WTC11 (cell line): ENCODE measurements around the gene C6orf141. TPM values are rescaled to one million over a fixed set of nuclear protein-coding genes. Genes with fewer than 3 reads are reported as not detected.

Source experiments
- ATAC-seq: fragments of 200-7000 bp; cut with Tn5 transposase; 2 replicates; pipeline ENCODE4 v1.10.0; 2021; ENCODE audit warnings: mild to moderate bottlenecking, moderate library complexity
- CTCF ChIA-PET: fragments of 300-600 bp; sonication (Branson Sonifier 250); formaldehyde crosslinking; loops from one replicate; lab custom pipeline; 2021; ENCODE audit warnings: antibody characterized with exemption; lab: Charles Lee
- POLR2A ChIA-PET: fragments of 350-600 bp; sonication (Branson Sonifier 250); formaldehyde crosslinking; loops from one replicate; lab custom pipeline; 2021; ENCODE audit warnings: antibody characterized with exemption; lab: Charles Lee
- DNase-seq: peaks from one replicate; pipeline ENCODE4 v3.0.0; 2021; ENCODE audit warnings: low spot score
- H3K27ac Mint-ChIP-seq: 2 replicates; pipeline ENCODE4 v1.8.0; 2021; ENCODE audit warnings: mixed read lengths
- H3K27me3 Mint-ChIP-seq: 2 replicates; pipeline ENCODE4 v1.8.0; 2021; ENCODE audit warnings: low read depth, mild to moderate bottlenecking, moderate library complexity, mixed read lengths
- H3K36me3 Mint-ChIP-seq: 2 replicates; pipeline ENCODE4 v1.8.0; 2021; ENCODE audit warnings: mixed read lengths
- H3K4me1 Mint-ChIP-seq: 2 replicates; pipeline ENCODE4 v1.8.0; 2022; ENCODE audit warnings: mixed read lengths
- H3K4me3 Mint-ChIP-seq: 2 replicates; pipeline ENCODE4 v1.8.0; 2021; ENCODE audit warnings: mild to moderate bottlenecking, moderate library complexity, mixed read lengths
- H3K9me3 Mint-ChIP-seq: 2 replicates; pipeline ENCODE4 v1.8.0; 2021; ENCODE audit warnings: mixed read lengths
- CREB1 ChIP-seq: sonication (generic); formaldehyde crosslinking; IDR thresholded peaks from 2 replicates; pipeline ENCODE4 v1.8.0; 2023; ENCODE audit warnings: mild to moderate bottlenecking, missing genetic modification reagents
- ETV6 ChIP-seq: sonication (generic); formaldehyde crosslinking; IDR thresholded peaks from 2 replicates; pipeline ENCODE4 v1.8.1; 2022; ENCODE audit warnings: mild to moderate bottlenecking, missing genetic modification reagents
- GABPB1 ChIP-seq: sonication (generic); formaldehyde crosslinking; IDR thresholded peaks from 2 replicates; pipeline ENCODE4 v1.8.1; 2023; ENCODE audit warnings: mild to moderate bottlenecking, missing genetic modification reagents
- NR2C2 ChIP-seq: sonication (generic); formaldehyde crosslinking; IDR thresholded peaks from 2 replicates; pipeline ENCODE4 v1.8.0; 2022; ENCODE audit warnings: mild to moderate bottlenecking, missing genetic modification reagents
- NR3C1 ChIP-seq: sonication (generic); formaldehyde crosslinking; conservative IDR thresholded peaks from 2 replicates; pipeline ENCODE4 v1.8.1; 2023; ENCODE audit warnings: low read depth, mild to moderate bottlenecking, missing genetic modification reagents
- OVOL2 ChIP-seq: fragments of 250-450 bp; sonication (Bioruptor Pico); IDR thresholded peaks from 2 replicates; pipeline ENCODE4 v1.9.0; 2021; ENCODE audit warnings: mild to moderate bottlenecking, borderline replicate concordance
- RELA ChIP-seq: sonication (generic); formaldehyde crosslinking; IDR thresholded peaks from 2 replicates; pipeline ENCODE4 v1.8.1; 2022; ENCODE audit warnings: missing genetic modification reagents, mild to moderate bottlenecking, borderline replicate concordance
- SP1 ChIP-seq: sonication (generic); formaldehyde crosslinking; conservative IDR thresholded peaks from 2 replicates; pipeline ENCODE4 v1.8.1; 2022; ENCODE audit warnings: missing genetic modification reagents
- TEAD1 ChIP-seq: sonication (generic); formaldehyde crosslinking; IDR thresholded peaks from 2 replicates; pipeline ENCODE4 v1.8.0; 2022; ENCODE audit warnings: mild to moderate bottlenecking, missing genetic modification reagents
- ZNF138 ChIP-seq: sonication (generic); formaldehyde crosslinking; conservative IDR thresholded peaks from 2 replicates; pipeline ENCODE4 v1.8.1; 2022; ENCODE audit warnings: mild to moderate bottlenecking, moderate library complexity, missing genetic modification reagents
- total RNA-seq: library from RNA; stranded (reverse); gene quantifications from 3 replicates; pipeline ENCODE4 v1.2.3, GENCODE V29; 2021
- TF ChIP-seq, protein P1 (sequence below): sonication (generic); formaldehyde crosslinking; conservative IDR thresholded peaks from 2 replicates; pipeline ENCODE4 v1.8.1; 2022; ENCODE audit warnings: mild to moderate bottlenecking, missing genetic modification reagents
- TF ChIP-seq, protein P2 (sequence below): fragments of 250-450 bp; sonication (Bioruptor Pico); IDR thresholded peaks from 2 replicates; pipeline ENCODE4 v1.8.0; 2021; ENCODE audit warnings: mild to moderate bottlenecking
- TF ChIP-seq, protein P3 (sequence below): sonication (generic); formaldehyde crosslinking; IDR thresholded peaks from 2 replicates; pipeline ENCODE4 v1.8.0; 2023; ENCODE audit warnings: mild to moderate bottlenecking, missing genetic modification reagents
- TF ChIP-seq, protein P4 (sequence below): sonication (generic); formaldehyde crosslinking; IDR thresholded peaks from 2 replicates; pipeline ENCODE4 v1.8.1; 2023; ENCODE audit warnings: mild to moderate bottlenecking, missing genetic modification reagents
- TF ChIP-seq, protein P5 (sequence below): sonication (generic); formaldehyde crosslinking; IDR thresholded peaks from 2 replicates; pipeline ENCODE4 v1.8.1; 2022; ENCODE audit warnings: low read depth, missing genetic modification reagents, borderline replicate concordance
- TF ChIP-seq, protein P6 (sequence below): fragments of 250-450 bp; sonication (Bioruptor Pico); IDR thresholded peaks from 2 replicates; pipeline ENCODE4 v1.9.0; 2021; ENCODE audit warnings: mild to moderate bottlenecking, borderline replicate concordance

The C6orf141 gene
- total RNA-seq, 1 experiment from 2014 or later: 14.4 TPM

DNA sequence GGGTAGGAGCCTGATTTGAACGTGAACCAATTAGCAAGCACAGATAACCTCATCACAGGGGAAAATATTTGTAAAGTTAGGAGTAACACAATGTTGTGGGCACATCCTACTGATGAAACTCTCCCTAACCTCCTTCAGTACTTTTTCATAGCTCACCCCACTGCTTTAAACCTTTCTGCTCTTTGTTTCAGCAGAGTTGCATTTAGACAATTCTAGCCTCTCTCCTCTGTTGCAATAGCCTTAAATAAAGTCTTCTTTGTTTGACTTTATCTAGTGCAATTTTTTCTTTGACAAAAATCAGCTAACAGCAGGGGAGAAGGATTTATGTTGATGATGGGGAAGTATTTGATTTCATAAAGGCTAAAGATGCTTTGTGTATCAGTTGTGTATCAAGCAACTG, 14.1 kb downstream of the C6orf141 start:
- H3K27ac Mint-ChIP-seq: no peak overlapping the region
- no peak overlapping the region for H3K4me3 Mint-ChIP-seq
- no peaks in the 10 kb centered on the region for H3K4me1 Mint-ChIP-seq
- peaks cover 63% of the 10 kb centered on the region for H3K27me3 Mint-ChIP-seq
- ChIA-PET POLR2A (no interaction called here), CTCF (interaction anchor here (3.1 kb wide), 1 partner anchor 14 kb away, joined by 17 read pairs; the partner anchor contains the start of gene C6orf141)
- no peak for ATAC-seq
- peaks cover 6% of the 10 kb centered on the region; the same call in 1 of the 2 replicates for H3K36me3 Mint-ChIP-seq
- TF ChIP-seq, protein P1, sequence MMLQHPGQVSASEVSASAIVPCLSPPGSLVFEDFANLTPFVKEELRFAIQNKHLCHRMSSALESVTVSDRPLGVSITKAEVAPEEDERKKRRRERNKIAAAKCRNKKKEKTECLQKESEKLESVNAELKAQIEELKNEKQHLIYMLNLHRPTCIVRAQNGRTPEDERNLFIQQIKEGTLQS: no peak
- TF ChIP-seq RELA (CRISPR knock-in tag): no peak
- TF ChIP-seq CREB1 (CRISPR knock-in tag): no peak
- no peak for TF ChIP-seq ZNF138 (CRISPR knock-in tag)
- TF ChIP-seq, protein P2, sequence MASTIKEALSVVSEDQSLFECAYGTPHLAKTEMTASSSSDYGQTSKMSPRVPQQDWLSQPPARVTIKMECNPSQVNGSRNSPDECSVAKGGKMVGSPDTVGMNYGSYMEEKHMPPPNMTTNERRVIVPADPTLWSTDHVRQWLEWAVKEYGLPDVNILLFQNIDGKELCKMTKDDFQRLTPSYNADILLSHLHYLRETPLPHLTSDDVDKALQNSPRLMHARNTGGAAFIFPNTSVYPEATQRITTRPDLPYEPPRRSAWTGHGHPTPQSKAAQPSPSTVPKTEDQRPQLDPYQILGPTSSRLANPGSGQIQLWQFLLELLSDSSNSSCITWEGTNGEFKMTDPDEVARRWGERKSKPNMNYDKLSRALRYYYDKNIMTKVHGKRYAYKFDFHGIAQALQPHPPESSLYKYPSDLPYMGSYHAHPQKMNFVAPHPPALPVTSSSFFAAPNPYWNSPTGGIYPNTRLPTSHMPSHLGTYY (CRISPR knock-in tag): no peak
- no peak for TF ChIP-seq SP1
- TF ChIP-seq, protein P3, sequence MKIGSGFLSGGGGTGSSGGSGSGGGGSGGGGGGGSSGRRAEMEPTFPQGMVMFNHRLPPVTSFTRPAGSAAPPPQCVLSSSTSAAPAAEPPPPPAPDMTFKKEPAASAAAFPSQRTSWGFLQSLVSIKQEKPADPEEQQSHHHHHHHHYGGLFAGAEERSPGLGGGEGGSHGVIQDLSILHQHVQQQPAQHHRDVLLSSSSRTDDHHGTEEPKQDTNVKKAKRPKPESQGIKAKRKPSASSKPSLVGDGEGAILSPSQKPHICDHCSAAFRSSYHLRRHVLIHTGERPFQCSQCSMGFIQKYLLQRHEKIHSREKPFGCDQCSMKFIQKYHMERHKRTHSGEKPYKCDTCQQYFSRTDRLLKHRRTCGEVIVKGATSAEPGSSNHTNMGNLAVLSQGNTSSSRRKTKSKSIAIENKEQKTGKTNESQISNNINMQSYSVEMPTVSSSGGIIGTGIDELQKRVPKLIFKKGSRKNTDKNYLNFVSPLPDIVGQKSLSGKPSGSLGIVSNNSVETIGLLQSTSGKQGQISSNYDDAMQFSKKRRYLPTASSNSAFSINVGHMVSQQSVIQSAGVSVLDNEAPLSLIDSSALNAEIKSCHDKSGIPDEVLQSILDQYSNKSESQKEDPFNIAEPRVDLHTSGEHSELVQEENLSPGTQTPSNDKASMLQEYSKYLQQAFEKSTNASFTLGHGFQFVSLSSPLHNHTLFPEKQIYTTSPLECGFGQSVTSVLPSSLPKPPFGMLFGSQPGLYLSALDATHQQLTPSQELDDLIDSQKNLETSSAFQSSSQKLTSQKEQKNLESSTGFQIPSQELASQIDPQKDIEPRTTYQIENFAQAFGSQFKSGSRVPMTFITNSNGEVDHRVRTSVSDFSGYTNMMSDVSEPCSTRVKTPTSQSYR (CRISPR knock-in tag): no peak
- no peak for TF ChIP-seq TEAD1 (CRISPR knock-in tag)
- TF ChIP-seq, protein P4, sequence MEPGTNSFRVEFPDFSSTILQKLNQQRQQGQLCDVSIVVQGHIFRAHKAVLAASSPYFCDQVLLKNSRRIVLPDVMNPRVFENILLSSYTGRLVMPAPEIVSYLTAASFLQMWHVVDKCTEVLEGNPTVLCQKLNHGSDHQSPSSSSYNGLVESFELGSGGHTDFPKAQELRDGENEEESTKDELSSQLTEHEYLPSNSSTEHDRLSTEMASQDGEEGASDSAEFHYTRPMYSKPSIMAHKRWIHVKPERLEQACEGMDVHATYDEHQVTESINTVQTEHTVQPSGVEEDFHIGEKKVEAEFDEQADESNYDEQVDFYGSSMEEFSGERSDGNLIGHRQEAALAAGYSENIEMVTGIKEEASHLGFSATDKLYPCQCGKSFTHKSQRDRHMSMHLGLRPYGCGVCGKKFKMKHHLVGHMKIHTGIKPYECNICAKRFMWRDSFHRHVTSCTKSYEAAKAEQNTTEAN (CRISPR knock-in tag): no peak
- TF ChIP-seq ETV6 (CRISPR knock-in tag): no peak
- TF ChIP-seq, protein P5, sequence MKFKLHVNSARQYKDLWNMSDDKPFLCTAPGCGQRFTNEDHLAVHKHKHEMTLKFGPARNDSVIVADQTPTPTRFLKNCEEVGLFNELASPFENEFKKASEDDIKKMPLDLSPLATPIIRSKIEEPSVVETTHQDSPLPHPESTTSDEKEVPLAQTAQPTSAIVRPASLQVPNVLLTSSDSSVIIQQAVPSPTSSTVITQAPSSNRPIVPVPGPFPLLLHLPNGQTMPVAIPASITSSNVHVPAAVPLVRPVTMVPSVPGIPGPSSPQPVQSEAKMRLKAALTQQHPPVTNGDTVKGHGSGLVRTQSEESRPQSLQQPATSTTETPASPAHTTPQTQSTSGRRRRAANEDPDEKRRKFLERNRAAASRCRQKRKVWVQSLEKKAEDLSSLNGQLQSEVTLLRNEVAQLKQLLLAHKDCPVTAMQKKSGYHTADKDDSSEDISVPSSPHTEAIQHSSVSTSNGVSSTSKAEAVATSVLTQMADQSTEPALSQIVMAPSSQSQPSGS (CRISPR knock-in tag): no peak
- no peak for TF ChIP-seq NR2C2 (CRISPR knock-in tag)
- TF ChIP-seq GABPB1 (CRISPR knock-in tag): no peak
- TF ChIP-seq OVOL2 (CRISPR knock-in tag): no peak
- TF ChIP-seq, protein P6, sequence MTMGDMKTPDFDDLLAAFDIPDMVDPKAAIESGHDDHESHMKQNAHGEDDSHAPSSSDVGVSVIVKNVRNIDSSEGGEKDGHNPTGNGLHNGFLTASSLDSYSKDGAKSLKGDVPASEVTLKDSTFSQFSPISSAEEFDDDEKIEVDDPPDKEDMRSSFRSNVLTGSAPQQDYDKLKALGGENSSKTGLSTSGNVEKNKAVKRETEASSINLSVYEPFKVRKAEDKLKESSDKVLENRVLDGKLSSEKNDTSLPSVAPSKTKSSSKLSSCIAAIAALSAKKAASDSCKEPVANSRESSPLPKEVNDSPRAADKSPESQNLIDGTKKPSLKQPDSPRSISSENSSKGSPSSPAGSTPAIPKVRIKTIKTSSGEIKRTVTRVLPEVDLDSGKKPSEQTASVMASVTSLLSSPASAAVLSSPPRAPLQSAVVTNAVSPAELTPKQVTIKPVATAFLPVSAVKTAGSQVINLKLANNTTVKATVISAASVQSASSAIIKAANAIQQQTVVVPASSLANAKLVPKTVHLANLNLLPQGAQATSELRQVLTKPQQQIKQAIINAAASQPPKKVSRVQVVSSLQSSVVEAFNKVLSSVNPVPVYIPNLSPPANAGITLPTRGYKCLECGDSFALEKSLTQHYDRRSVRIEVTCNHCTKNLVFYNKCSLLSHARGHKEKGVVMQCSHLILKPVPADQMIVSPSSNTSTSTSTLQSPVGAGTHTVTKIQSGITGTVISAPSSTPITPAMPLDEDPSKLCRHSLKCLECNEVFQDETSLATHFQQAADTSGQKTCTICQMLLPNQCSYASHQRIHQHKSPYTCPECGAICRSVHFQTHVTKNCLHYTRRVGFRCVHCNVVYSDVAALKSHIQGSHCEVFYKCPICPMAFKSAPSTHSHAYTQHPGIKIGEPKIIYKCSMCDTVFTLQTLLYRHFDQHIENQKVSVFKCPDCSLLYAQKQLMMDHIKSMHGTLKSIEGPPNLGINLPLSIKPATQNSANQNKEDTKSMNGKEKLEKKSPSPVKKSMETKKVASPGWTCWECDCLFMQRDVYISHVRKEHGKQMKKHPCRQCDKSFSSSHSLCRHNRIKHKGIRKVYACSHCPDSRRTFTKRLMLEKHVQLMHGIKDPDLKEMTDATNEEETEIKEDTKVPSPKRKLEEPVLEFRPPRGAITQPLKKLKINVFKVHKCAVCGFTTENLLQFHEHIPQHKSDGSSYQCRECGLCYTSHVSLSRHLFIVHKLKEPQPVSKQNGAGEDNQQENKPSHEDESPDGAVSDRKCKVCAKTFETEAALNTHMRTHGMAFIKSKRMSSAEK (CRISPR knock-in tag): no peak
- no peak for TF ChIP-seq NR3C1 (CRISPR knock-in tag)
- TF ChIP-seq, all 79 proteins: peak for 0
- no peak for DNase-seq
- H3K9me3 Mint-ChIP-seq: peaks cover 6% of the 10 kb centered on the region
